ENCODE data around the gene RTL1.

GRCh38 chr14:100880271-100881101 is 23.0 kb downstream of the RTL1 start:
- TF ChIP-seq POLR2AphosphoS5 (IDR thresholded peaks at IDR 0.05; ENCODE audit: insufficient read depth, low read depth, low read length) (no peak), EZH2 (IDR thresholded peaks at IDR 0.05; ENCODE audit: borderline replicate concordance, low read depth, low read length, severe bottlenecking) (no peak), POLR2A (IDR thresholded peaks at IDR 0.05; ENCODE audit: low read depth, low read length) (no peak), JUN (IDR thresholded peaks at IDR 0.05; ENCODE audit: borderline replicate concordance, insufficient read depth, insufficient read length, low read depth) (no peak), MYC (IDR thresholded peaks at IDR 0.05; ENCODE audit: low read depth, low read length) (no peak), FOS (IDR thresholded peaks at IDR 0.05; ENCODE audit: borderline replicate concordance, insufficient read depth, low read length) (no peak), GATA2 (IDR thresholded peaks at IDR 0.05; ENCODE audit: insufficient read depth, insufficient read length, low read depth, low read length) (no peak)
- TF ChIP-seq, protein P1, sequence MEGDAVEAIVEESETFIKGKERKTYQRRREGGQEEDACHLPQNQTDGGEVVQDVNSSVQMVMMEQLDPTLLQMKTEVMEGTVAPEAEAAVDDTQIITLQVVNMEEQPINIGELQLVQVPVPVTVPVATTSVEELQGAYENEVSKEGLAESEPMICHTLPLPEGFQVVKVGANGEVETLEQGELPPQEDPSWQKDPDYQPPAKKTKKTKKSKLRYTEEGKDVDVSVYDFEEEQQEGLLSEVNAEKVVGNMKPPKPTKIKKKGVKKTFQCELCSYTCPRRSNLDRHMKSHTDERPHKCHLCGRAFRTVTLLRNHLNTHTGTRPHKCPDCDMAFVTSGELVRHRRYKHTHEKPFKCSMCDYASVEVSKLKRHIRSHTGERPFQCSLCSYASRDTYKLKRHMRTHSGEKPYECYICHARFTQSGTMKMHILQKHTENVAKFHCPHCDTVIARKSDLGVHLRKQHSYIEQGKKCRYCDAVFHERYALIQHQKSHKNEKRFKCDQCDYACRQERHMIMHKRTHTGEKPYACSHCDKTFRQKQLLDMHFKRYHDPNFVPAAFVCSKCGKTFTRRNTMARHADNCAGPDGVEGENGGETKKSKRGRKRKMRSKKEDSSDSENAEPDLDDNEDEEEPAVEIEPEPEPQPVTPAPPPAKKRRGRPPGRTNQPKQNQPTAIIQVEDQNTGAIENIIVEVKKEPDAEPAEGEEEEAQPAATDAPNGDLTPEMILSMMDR (IDR thresholded peaks at IDR 0.05; ENCODE audit: extremely low read depth in 1 of 2, insufficient read depth in 1 of 2, low read depth in 1 of 2, low read length in 2 of 2): no peak
- TF ChIP-seq, protein P2, sequence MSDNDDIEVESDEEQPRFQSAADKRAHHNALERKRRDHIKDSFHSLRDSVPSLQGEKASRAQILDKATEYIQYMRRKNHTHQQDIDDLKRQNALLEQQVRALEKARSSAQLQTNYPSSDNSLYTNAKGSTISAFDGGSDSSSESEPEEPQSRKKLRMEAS (IDR thresholded peaks at IDR 0.05; ENCODE audit: insufficient read depth, insufficient read length): no peak

Data from endothelial cell of umbilical vein (primary cell).